Activated CD8-positive, alpha-beta memory T cell treated with anti-CD3 and anti-CD28 coated beads, Interleukin-2, amount 10 ng/mL, durations not matched to agents 7 days and 5 days (primary cell): ENCODE data around the gene GPN2. TPM values are rescaled to one million over a fixed set of nuclear protein-coding genes. Genes with fewer than 3 reads are reported as not detected.
A peak's percentile ranks its signal among the peaks of the same experiment; 100 is the strongest.
"Not testable (repeated sequence)": the region's sequence is repeated elsewhere in the genome, so short reads cannot be mapped to it uniquely, and the experiment has no call there.

Source experiments
- ATAC-seq: fragments of 150-1000 bp; cut with Tn5 transposase; one replicate; pipeline ENCODE4 v1.10.0; 2021; ENCODE audit warnings: moderate library complexity
- CTCF ChIA-PET: fragments of 350-600 bp; sonication (Branson Sonifier 250); formaldehyde crosslinking; loops from one replicate; lab custom pipeline; 2021; ENCODE audit warnings: antibody characterized with exemption; lab: Charles Lee
- DNase-seq: peaks from one replicate; pipeline ENCODE4 v3.0.0-alpha.2; 2020
- H3K27ac Mint-ChIP-seq: one replicate; pipeline ENCODE4 v1.8.0; 2021; ENCODE audit warnings: mild to moderate bottlenecking, mixed read lengths
- H3K27me3 Mint-ChIP-seq: one replicate; pipeline ENCODE4 v1.8.0; 2021; ENCODE audit warnings: mixed read lengths
- H3K36me3 Mint-ChIP-seq: one replicate; pipeline ENCODE4 v1.8.0; 2021; ENCODE audit warnings: mild to moderate bottlenecking, mixed read lengths
- H3K4me1 Mint-ChIP-seq: one replicate; pipeline ENCODE4 v1.8.0; 2021; ENCODE audit warnings: mixed read lengths
- H3K4me3 Mint-ChIP-seq: one replicate; pipeline ENCODE4 v1.8.0; 2021; ENCODE audit warnings: mild to moderate bottlenecking, moderate library complexity, mixed read lengths
- H3K9me3 Mint-ChIP-seq: one replicate; pipeline ENCODE4 v1.8.0; 2022; ENCODE audit warnings: low read depth, mixed read lengths
- total RNA-seq, 2 experiments: library from RNA; stranded (reverse); gene quantifications; one replicate each; pipeline ENCODE4 v1.2.3, GENCODE V29; 2021

GPN2 gene
- total RNA-seq, 2 experiments from 2014 or later: 32.9 to 41.1 TPM

DNA sequence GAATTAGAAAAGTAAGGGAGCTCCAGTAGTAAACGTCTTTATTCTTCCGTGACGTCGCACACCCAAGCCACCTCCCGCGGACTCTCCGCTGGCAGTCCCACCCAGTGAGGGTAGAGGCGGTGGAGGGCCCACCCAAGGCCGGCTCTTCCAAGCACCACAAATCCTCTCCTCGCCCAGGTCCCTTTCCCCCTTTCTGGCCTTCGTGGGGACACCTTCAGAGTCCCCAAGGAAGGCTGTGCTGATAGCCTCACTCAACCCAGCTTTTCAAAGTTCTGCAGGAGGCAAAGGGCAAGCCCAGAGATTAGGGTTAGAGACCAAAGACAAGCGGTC lies 349 bp upstream of the GPN2 start:
- ATAC-seq (peak; percentile 52), DNase-seq (no peak)
- Mint-ChIP-seq H3K36me3 (peaks cover 40% of the 10 kb centered on the region), H3K9me3 (no peaks in the 10 kb centered on the region), H3K27me3 (no peaks in the 10 kb centered on the region), H3K27ac (peak overlapping the region; percentile 91), H3K4me3 (peak overlapping the region; percentile 92), H3K4me1 (peaks cover 30% of the 10 kb centered on the region)
- CTCF ChIA-PET: interaction anchor here (0.9 to 4.4 kb wide), 16 partner anchors 10 to 390 kb away, joined by 3 to 35 read pairs (median 4); partner anchors contain the start of genes GPATCH3, NUDC and PIGV

DNA sequence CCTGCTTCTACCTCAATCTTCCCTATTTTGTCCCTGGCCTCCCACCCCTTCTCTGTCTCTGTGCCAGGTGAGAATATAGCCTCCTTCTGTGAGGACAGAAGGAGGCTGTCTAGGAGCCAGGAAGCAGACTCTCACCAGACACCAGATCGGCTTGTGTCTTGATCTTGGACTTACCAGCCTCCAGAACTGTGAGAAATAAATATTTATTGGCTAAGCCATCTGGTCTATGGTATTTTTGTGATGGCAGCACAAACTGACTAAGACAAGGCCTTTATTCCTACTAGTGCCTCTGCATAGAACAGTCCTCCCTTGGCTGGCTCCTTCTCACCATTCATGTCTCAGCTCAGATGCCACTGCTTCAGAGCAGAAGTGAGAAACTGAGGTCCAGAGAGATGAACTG lies 1.9 kb downstream of the GPN2 start:
- H3K27ac Mint-ChIP-seq: no peak overlapping the region
- H3K36me3 Mint-ChIP-seq: peaks cover 42% of the 10 kb centered on the region
- CTCF ChIA-PET: interaction anchor here (0.8 to 4.4 kb wide), 10 partner anchors 8 to 97 kb away, joined by 3 to 35 read pairs (median 6); partner anchors contain the start of gene GPATCH3
- peaks cover 30% of the 10 kb centered on the region for H3K4me1 Mint-ChIP-seq
- H3K9me3 Mint-ChIP-seq: no peaks in the 10 kb centered on the region
- no peaks in the 10 kb centered on the region for H3K27me3 Mint-ChIP-seq
- H3K4me3 Mint-ChIP-seq: peak overlapping the region; percentile 92
- DNase-seq: no peak
- ATAC-seq: no peak

DNA sequence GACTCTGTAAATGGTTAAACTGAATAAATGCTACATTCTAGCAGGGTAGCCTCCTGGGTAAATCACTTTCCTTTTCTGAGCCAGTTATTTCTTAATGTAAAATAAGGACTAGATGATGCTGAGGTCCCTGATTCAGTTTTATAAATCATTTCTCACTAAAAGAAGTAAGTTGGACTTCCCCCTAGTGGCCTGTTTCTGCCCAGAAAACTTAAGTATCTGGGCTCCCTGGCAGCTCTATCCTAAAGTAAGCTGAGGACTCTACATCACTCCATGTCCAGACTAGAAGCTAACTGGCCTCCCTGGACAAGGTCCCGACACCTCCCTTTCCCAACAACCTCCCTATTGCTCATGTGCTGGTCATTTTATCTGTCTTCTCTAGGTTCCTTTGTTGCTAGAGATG lies 3.0 kb downstream of the GPN2 start:
- CTCF ChIA-PET: interaction anchor here (0.7 to 4.4 kb wide), 19 partner anchors 9 to 308 kb away, joined by 3 to 35 read pairs (median 4); partner anchors contain the start of genes GPATCH3 and NUDC
- no peaks in the 10 kb centered on the region for H3K27me3 Mint-ChIP-seq
- H3K27ac Mint-ChIP-seq: peak overlapping the region; percentile 42
- ATAC-seq: no peak
- no peaks in the 10 kb centered on the region for H3K9me3 Mint-ChIP-seq
- H3K4me3 Mint-ChIP-seq: peak overlapping the region; percentile 34
- H3K4me1 Mint-ChIP-seq: peaks cover 30% of the 10 kb centered on the region
- peak; percentile 43 for DNase-seq
- H3K36me3 Mint-ChIP-seq: peaks cover 42% of the 10 kb centered on the region

DNA sequence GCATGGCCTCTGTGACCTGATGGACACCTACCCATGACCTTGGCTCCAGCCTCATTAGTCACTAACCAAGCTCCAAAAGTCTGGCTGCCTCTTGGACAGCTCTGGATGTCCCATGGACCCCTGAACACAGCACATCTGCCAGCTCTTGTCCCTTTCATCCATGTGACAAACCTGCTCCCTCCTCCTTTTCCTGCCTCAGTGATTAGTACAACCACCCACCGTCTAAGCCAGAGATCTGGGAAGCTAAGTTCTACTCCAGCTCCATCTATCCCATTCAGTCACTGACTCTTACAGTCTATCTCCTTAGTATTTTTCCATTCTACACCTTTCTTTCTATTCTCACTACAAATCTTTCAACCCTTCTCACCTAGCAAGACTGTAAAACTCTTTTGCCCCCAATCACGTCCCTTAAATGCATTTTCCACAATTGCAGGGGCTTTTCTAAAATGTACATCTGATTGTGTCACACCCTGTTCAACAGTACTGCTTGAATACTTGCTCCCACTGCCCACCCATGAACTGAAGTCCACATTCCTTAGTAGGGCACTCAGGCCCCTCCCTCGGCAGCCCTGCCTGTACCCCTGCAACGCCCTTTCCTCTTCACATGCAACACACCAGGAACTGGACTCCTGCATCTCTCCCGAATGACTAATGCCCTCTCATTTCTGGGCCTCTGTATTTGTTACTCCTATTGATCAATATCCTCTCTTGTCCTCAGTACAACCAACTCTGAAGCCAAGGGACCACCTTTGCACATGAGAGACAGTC lies 7.2 kb downstream of the GPN2 start:
- peaks cover 6% of the 10 kb centered on the region for H3K4me1 Mint-ChIP-seq
- no peaks in the 10 kb centered on the region for H3K9me3 Mint-ChIP-seq
- H3K4me3 Mint-ChIP-seq: no peak overlapping the region
- H3K36me3 Mint-ChIP-seq: peaks cover 38% of the 10 kb centered on the region
- ATAC-seq (no peak), DNase-seq (no peak)
- CTCF ChIA-PET: interaction anchor here (1.4 kb wide), 1 partner anchor 71 kb away, joined by 3 read pairs; no protein-coding TSS in a partner anchor
- no peak overlapping the region for H3K27ac Mint-ChIP-seq
- H3K27me3 Mint-ChIP-seq: no peaks in the 10 kb centered on the region

DNA sequence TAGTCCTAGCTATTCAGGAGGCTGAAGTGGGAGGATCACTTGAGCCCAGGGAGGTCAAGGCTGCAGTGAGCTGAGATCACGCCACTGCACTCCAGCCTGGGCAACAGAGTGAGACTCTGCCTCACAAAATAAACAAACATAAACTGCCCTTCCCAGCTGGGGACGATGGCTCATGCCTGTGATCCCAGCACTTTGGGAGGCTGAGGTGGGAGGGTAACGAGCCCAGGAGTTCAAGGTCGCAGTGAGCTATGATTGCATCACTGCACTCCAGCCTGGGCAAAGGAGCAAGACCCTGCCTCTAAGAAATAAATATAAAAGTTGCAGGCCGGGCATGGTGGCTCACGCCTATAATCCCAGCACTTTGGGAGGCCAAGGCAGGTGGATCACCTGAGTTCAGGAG lies 8.5 kb downstream of the GPN2 start:
- ATAC-seq, H3K9me3 Mint-ChIP-seq, H3K4me1 Mint-ChIP-seq, DNase-seq, H3K27ac Mint-ChIP-seq, H3K27me3 Mint-ChIP-seq, H3K4me3 Mint-ChIP-seq: not testable (repeated sequence)
- CTCF ChIA-PET: interaction anchor here (1.0 to 1.5 kb wide), 7 partner anchors 16 to 279 kb away, joined by 3 to 7 read pairs (median 3); no protein-coding TSS in a partner anchor
- H3K36me3 Mint-ChIP-seq: peaks cover 38% of the 10 kb centered on the region

DNA sequence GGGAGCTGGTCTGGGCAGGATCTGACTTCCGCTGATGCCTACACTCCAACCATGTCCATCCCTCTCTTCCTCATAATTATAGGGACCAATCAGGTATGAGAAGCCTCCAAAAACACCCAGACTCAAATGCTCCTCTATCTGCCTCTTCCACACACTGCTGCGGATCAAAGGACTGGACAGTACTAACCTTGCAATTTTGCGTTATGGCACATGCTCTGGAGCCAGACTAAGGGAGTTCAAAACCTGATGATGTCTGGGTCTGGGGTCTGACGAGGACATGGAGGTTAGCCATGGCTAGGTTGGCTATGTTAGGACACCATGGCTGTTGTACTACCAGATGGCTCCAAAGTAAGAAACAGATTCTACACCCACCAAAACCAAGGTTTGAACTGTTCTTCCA lies 10.3 kb downstream of the GPN2 start:
- no peaks in the 10 kb centered on the region for H3K27me3 Mint-ChIP-seq
- H3K27ac Mint-ChIP-seq: no peak overlapping the region
- H3K9me3 Mint-ChIP-seq: no peaks in the 10 kb centered on the region
- ATAC-seq: no peak
- peaks cover 34% of the 10 kb centered on the region for H3K36me3 Mint-ChIP-seq
- CTCF ChIA-PET: interaction anchor here (1.7 to 3.9 kb wide), 4 partner anchors 9 to 281 kb away, joined by 5 to 35 read pairs (median 13); partner anchors contain the start of gene GPN2
- no peak overlapping the region for H3K4me3 Mint-ChIP-seq
- DNase-seq: no peak
- peaks cover 6% of the 10 kb centered on the region for H3K4me1 Mint-ChIP-seq

DNA sequence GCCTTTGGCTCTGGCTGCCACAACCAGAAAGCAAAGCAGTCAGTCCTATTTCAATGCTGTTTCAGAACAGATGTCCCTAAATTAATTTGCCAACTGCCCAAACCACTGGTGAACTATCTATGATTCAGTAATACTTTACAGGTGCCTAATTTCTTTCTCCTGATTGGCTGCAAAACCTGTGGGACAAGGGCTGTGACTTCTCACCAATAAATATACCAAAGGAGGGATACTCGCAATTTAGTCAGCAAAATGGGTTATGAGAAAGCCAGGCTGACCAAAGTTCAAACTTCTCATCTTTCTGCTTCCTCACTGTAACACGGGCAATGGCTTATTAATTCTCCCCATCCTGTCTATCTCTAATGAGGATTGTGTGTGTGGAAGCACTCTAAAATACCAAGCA lies 12.8 kb downstream of the GPN2 start:
- CTCF ChIA-PET: interaction anchor here (0.7 to 3.9 kb wide), 12 partner anchors 10 to 377 kb away, joined by 3 to 35 read pairs (median 8); partner anchors contain the start of genes GPN2 and PIGV
- H3K27ac Mint-ChIP-seq: no peak overlapping the region
- peaks cover 16% of the 10 kb centered on the region for H3K36me3 Mint-ChIP-seq
- peaks cover 6% of the 10 kb centered on the region for H3K4me1 Mint-ChIP-seq
- no peak overlapping the region for H3K4me3 Mint-ChIP-seq
- ATAC-seq (no peak), DNase-seq (no peak)
- no peaks in the 10 kb centered on the region for H3K27me3 Mint-ChIP-seq
- H3K9me3 Mint-ChIP-seq: no peaks in the 10 kb centered on the region

DNA sequence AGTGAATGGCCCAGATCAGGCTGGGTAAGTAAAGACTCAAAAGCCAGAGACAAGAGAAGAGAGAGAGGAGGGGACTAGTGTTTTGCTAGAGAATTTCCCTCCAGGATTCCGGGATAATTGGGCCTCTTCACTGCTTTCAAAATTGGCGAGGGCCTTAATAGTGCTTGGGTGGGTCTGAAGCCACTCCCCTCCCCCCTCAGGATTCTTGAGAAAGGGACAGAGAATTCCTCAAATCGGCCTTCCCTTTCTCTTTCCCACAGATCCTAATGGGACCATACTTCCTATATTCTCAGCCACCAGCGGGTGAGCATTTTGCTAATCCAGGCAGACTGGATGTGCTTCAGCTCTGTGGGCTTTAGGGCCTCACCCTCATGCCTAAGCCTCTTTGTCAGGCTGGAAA lies 15.2 kb downstream of the GPN2 start:
- Mint-ChIP-seq H3K4me1 (peaks cover 6% of the 10 kb centered on the region), H3K9me3 (no peaks in the 10 kb centered on the region), H3K27ac (peak overlapping the region; percentile 24), H3K36me3 (peaks cover 12% of the 10 kb centered on the region), H3K4me3 (no peak overlapping the region), H3K27me3 (no peaks in the 10 kb centered on the region)
- no peak for DNase-seq
- no peak for ATAC-seq
- CTCF ChIA-PET: interaction anchor here (0.6 kb wide), 1 partner anchor 694 kb away, joined by 3 read pairs; no protein-coding TSS in a partner anchor

DNA sequence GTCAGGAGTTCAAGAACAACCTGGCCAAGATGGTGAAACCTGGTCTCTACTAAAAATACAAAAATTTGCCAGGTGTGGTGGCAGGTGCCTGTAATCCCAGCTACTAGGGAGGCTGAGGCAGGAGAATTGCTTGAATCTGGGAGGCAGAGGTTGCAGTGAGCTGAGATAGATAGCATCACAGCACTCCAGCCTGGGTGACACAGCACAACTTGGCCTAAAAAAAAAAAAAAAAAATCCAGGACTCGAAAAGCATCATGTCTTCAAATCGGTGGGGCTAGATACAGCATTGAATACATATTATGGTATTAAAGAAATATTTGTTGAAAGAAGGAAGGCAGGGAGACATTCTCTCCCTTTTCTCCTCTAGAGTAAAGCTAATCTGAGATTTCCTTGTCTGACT lies 17.0 kb downstream of the GPN2 start:
- ATAC-seq, H3K4me3 Mint-ChIP-seq, H3K27ac Mint-ChIP-seq, DNase-seq, H3K4me1 Mint-ChIP-seq, H3K27me3 Mint-ChIP-seq, H3K9me3 Mint-ChIP-seq, H3K36me3 Mint-ChIP-seq: not testable (repeated sequence)
- CTCF ChIA-PET: interaction anchor here (0.9 to 2.1 kb wide), 2 partner anchors 11 to 271 kb away, joined by 3 to 5 read pairs; no protein-coding TSS in a partner anchor

DNA sequence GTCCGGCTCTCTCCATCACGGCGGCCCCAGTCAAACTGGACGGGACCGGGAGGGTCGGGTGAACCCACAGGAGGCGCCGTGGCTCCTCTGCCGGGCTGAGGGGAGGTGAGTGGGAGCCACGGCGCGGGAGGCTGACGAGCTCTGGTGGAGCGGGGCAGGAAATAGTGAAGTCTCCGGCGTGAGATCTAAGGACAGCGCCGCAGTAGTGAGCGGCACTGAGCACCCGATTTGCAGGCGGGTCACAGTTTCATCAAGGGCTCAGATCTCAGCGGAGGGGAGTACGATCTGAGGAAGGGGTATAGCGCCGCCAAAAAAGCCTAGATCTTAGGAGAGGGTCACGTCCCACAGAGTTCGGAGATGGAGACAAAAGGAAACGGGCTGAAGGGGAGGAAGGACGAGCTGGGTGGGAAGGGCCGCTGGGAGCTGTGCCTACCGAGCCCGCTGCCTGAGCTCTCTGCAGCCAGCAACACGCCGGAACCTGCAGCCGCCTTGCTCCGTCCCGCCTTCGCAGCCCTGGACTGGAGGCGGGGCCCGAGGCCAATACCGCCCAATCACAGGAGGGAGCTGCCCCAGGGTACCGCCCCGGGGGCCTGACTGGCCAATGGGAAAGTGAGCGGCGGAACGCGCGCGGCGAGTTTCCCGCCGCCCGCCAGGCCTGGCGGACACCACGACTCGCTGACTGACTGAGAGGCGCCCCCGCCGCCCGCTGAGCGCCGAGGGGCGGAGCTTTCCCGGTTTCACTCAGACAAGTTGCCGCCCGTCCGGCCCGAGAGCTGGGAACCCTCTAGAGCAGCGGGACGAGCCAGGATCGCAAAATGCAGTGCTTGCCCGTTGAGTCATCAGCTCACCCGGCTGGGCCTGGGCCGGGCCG lies 25.2 kb downstream of the GPN2 start:
- Mint-ChIP-seq H3K27ac (peak overlapping the region; percentile 87), H3K36me3 (no peaks in the 10 kb centered on the region), H3K9me3 (no peaks in the 10 kb centered on the region), H3K4me1 (peaks cover 29% of the 10 kb centered on the region), H3K27me3 (no peaks in the 10 kb centered on the region), H3K4me3 (peak overlapping the region; percentile 84)
- DNase-seq (peak; percentile 97), ATAC-seq (peak; percentile 95)
- CTCF ChIA-PET: interaction anchor here (0.8 to 4.1 kb wide), 22 partner anchors 10 to 365 kb away, joined by 3 to 24 read pairs (median 6); partner anchors contain the start of genes NUDC and PIGV

DNA sequence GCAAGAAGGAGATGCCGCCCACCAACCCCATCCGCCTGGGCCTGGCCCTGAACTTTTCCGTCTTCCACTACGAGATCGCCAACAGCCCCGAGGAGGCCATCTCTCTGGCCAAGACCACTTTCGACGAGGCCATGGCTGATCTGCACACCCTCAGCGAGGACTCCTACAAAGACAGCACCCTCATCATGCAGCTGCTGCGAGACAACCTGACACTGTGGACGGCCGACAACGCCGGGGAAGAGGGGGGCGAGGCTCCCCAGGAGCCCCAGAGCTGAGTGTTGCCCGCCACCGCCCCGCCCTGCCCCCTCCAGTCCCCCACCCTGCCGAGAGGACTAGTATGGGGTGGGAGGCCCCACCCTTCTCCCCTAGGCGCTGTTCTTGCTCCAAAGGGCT lies 26.4 kb downstream of the GPN2 start:
- no peak for ATAC-seq
- peak overlapping the region; percentile 84 for H3K4me3 Mint-ChIP-seq
- H3K36me3 Mint-ChIP-seq: no peaks in the 10 kb centered on the region
- CTCF ChIA-PET: interaction anchor here (0.8 to 3.1 kb wide), 11 partner anchors 8 to 261 kb away, joined by 3 to 23 read pairs (median 5); partner anchors contain the start of gene NUDC
- DNase-seq: no peak
- H3K27me3 Mint-ChIP-seq: no peaks in the 10 kb centered on the region
- no peaks in the 10 kb centered on the region for H3K9me3 Mint-ChIP-seq
- H3K27ac Mint-ChIP-seq: peak overlapping the region; percentile 87
- peaks cover 29% of the 10 kb centered on the region for H3K4me1 Mint-ChIP-seq

DNA sequence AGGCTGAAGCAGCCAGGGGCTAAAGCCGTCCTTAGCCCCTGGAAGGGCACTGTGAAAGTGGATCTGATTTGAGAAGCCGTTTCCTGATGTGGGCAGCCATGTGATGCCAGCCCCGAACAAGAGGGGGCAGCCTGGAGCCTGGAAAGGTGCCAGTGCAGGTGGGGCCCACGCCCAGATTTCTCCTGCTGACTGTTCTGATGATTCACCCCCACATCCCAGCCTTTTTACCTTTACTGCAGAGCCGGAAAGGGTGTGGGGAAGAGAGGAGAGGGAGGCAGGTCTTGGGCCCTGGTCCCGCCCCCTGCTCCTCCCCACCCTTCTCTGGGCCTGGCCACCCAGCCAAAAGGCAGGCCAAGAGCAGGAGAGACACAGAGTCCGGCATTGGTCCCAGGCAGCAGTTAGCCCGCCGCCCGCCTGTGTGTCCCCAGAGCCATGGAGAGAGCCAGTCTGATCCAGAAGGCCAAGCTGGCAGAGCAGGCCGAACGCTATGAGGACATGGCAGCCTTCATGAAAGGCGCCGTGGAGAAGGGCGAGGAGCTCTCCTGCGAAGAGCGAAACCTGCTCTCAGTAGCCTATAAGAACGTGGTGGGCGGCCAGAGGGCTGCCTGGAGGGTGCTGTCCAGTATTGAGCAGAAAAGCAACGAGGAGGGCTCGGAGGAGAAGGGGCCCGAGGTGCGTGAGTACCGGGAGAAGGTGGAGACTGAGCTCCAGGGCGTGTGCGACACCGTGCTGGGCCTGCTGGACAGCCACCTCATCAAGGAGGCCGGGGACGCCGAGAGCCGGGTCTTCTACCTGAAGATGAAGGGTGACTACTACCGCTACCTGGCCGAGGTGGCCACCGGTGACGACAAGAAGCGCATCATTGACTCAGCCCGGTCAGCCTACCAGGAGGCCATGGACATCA lies 27.1 kb downstream of the GPN2 start, which contains the start of gene SFN:
SFN (plus strand) TSS at position 369 of the 904 bp plus-strand sequence; CDS start at position 433, 64 bp downstream.
- CTCF ChIA-PET: interaction anchor here (0.8 to 3.1 kb wide), 11 partner anchors 12 to 260 kb away, joined by 3 to 23 read pairs (median 4); no protein-coding TSS in a partner anchor
- H3K36me3 Mint-ChIP-seq: no peaks in the 10 kb centered on the region
- H3K4me3 Mint-ChIP-seq: peak within 1 kb of the TSS; percentile 84
- no peaks in the 10 kb centered on the region for H3K27me3 Mint-ChIP-seq
- ATAC-seq (no peak), DNase-seq (peak; percentile 71)
- peak within 1 kb of the TSS; percentile 87 for H3K27ac Mint-ChIP-seq
- H3K4me1 Mint-ChIP-seq: peaks cover 29% of the 10 kb centered on the region
- H3K9me3 Mint-ChIP-seq: no peaks in the 10 kb centered on the region
